NCI-H2196 (cell line): ENCODE results near the gene KRT5.

Experiments used
- DNase-seq: peaks from one replicate; lab custom pipeline; 2025; ENCODE audit not compliant: unreplicated experiment; lab: John Stamatoyannopoulos, UW

The KRT5 gene

DNA sequence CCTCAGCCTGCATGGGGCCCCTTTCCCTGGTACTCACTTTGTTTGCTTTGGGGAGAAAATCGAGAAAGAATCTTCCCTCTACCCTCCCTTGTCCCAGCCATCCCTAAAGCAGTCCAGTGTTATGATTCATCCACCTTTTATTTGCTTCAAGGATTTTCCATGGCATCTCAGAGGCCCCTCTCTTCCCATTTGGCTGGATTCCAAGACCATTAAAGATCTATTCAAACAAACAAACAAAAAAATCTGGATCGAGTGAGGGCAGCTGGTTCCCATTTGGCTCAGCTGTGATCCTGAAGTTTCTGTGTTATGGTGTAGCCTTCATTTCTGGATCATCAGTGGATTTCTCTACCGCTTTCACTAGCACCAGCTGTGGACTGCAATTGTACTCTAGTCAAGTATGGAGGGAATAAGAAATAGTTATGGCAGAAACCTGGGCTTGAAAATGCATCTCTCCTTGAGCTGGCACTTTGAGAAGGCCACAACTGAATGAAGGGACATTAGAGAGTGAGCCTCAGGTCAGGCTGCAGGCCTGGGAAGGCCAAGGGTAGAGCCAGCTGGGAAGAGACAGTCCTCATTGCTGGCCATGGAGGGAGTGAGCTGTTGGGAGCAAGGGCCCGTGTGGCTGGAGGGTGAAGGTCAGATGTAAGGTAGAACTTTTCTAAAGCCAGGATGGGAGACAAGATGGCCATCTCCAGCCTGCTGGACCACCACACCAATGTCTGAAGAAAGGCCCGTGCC, 19.1 kb upstream of the KRT5 start:
- peak; percentile 49 for DNase-seq

DNA sequence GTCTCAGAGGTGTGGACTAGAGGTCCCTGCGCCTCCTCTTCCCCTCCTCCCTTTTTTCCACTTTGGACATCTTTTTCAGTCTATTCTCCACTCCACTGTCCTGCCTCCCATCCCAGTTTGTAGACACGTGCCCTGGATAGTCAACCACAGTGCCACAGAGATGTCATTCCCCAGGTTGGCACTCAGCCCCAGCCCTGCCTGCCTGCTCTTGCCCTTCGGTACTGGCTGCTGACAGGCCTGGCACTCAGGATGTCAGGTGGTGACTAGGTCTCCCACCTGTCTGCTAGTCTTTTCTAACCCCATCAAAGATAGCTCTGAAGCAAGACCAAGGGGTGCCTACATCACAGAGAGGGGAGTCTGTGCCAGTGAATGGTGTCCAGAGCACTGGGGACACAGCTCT, 16.9 kb upstream of the KRT5 start:
- no peak for DNase-seq

DNA sequence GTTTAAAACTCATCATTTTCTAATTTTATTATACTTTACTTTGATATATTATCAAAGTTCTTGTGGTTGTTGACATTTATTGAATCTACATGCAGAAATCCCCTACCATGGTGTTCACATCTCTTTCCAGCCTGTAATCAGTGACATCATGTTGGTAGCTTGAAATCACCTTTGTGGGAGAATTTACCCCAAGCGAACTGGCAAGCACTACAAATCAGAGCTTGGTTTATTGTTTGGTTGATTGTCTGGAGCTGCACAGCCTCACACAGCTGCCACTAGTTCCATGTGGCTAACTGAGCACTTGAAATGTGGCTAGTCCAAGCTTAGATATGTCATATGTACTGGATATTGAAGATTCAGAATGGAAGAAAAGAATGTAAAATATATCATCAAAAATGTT, 15.4 kb upstream of the KRT5 start:
- DNase-seq = no peak

DNA sequence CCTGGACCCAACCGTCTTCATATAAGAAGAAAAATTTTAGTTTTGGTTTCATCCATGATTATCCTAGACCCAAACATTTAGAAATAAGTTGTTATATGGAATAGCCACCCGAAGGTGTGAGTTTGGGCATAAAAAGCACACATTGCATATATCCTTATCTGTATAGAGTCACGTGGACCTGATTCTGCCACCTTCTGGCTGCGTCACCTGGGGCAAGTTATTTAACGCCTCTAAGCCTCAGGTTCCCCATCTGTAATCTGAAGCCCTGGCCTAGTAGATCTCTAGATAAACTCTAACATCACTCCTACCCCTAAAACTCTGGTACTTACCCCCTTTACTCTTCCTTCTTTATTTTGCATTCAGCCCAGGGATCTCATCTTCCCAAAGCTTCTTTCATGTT, 14.3 kb upstream of the KRT5 start:
- peak; percentile 26 for DNase-seq

DNA sequence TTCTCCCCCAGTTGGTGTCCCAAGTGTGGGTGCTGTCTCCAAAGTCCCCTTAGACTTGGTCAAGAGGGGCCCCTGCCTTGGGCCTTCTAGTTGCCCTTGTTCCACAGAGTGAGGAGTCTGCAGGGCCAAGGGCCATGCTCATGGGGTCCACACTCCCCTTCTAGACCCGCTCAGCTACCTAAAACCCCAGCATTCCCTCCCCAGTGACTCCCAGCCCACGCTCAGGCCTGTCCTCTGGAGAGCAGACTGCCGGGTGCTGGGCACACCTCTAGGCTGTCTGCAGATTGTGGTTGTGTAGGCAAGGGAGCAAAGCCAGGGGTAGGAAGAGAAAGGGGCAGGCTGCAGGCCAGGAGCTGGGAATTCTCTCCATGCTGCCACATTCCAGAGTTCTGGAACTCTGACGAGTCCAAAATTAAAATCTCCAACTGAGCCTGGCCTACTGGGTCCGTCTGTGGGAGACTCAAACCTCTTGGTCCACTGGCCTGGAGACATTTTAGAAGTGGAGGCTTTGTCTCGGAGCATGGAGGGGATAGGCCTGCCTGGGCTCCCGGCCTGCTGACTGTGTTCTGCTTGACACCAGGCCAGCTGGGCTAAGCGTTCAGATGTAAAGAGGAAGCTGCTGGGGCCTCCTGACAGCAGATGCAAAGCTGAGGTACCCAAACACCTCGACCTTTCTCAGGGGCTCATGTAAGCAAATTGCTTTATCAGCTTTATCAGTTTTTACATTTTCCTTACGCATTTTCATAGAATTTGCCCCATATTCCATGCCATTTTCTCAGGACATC, 13.7 kb upstream of the KRT5 start:
- DNase-seq = no peak

DNA sequence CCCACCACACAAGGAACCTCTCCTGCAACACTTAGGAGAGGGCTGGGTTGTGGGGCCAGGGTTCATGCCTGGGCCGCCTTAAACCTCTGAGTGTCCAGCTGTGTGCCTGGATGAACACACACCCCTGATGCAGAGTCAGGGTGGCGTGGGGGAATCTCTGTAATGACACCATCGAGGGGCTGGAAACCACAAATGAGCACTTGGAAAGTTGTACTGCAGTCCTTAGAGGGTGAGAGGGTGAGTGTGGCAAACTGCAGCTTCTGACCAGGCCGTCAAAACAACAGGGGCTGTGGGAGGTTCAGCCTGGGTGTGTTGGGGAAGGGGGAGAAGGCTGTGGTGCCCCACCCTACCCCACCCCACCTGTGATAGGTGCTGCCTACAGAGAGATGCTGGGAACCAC, 12.4 kb upstream of the KRT5 start:
- DNase-seq = no peak

DNA sequence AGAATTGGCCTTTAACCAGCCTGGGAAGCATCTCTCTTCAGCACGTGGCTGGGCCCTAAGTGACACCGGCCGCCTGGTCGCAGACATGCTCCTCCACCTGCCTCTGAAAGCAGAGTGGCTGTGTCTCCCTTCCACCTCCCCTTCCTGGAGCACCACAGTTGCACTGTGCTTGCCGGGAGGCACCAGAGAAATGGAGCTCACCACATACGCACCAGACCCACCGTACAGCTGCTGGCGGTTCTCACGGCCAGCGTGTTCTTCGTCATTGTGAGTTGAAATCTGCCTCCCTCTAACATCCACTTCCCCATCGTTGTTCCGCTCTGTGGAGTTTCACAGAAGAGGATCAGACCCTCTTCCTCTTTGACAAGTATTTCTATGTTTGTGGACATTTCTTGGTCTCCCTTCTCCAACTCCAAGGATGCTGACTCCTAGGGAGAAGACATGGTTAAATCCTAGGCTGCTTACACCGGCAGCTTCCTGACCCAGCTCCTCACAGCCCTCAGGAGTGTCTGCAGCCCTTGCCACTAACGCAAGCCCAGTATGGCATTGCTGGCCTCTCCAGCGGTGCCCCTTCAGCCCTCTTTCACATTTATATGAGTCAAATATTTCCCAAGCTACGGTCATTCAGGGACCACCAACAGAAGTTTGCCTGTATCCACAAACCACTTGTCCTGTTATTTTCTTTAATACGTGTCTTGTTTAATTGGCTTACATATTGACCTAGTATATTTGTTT, 11.5 kb upstream of the KRT5 start:
- no peak for DNase-seq

DNA sequence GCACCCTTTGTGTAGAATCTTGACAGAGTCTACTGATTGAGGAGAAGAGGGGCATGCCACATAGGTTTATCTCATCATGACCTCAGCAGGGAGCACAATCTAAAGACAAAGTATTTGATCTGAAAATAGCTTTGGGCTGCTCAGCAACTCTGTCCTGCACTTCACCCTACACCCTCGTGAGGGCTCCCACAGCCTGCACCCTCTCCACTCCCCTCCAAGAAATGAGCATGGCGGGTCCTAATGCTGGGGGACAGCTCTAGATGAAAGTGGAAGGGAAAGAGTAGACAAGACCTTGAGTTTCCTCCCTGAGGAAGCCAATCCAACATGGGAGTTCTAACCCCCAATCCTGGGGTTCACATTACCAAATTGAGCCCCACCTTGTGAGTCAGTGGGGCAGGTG, 10.7 kb upstream of the KRT5 start:
- DNase-seq = no peak

DNA sequence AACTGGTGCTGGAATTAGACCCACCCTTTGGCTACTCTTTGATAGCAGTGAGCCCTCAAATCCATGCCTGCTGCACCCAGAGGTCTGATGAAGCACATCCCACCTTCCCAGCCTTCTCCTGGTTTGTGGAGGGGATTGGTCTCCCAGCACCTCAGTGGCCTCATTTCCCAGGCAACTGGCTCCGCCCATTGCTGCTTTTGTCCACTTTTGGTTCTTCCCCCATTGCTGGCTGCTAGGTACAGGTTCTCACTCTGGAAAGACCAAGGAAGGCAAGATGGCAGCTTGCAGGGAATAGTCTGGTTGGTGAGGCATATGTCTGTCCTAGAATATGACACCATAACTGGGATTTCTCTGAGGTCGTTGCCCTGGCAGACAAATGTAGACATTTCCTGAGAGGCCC, 10.2 kb upstream of the KRT5 start:
- no peak for DNase-seq

DNA sequence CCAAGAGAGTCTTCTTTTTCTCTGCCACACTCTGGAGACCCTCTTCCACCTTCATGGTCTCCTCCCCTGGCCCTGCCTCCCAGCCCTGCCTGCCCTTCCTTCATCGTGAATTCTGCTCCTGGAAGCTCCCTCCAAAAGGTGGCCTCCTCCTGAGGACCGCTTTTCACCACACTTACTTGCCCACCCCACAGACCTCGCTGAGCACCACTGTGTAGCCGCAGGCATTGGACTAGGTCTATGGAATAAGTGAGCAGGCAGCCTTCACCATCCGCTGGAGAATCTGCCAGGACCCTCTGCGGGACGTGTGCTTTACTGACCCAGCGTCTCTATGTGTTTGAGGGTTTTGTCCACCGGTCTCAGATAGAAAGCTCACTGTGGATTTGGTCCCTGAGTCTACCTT, 9.7 kb upstream of the KRT5 start:
- DNase-seq = no peak

DNA sequence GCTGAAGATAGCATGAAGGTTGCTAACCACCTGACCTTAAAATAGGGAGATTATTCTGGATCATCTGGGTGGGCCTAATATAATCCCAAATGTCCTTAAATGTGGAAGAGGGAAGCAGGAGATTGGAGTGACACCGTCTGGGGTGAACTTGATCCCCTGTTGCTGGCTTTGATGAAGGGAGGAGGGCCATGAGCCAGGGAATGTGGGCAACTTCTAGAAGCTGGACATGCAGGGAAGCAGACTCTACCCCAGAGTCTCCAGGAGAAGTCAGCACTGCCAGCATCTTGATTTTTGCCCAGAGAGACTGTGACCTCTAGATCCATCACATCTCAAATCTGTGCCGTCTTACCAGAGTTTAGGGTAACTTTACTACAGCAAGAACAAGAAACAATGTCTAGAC, 9.2 kb upstream of the KRT5 start:
- DNase-seq = no peak

DNA sequence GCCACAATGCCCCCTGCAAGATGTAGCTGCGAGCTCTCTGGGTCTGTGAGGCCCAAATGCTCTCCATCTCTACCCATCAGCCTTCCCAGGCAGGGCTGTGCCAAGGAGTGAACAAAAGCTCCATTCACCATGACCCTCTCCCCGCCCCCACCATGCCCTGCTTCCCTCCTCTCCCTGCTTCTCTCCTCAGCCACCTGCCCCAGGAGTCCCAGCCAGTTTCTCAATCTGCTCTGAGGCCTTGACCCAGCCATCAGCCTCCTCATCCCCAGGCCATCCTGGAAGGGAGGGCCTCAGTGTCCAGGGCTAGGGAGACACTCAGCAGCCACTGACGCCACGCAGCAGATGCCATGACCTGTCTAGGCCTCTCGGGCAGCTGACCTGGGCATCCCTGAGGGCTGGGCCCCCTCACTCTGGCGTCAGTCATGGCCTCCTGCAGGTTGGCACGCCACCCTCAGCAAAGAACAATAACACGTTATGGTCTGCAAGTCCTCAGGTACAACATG, 8.5 kb upstream of the KRT5 start:
- peak; percentile 55 for DNase-seq

DNA sequence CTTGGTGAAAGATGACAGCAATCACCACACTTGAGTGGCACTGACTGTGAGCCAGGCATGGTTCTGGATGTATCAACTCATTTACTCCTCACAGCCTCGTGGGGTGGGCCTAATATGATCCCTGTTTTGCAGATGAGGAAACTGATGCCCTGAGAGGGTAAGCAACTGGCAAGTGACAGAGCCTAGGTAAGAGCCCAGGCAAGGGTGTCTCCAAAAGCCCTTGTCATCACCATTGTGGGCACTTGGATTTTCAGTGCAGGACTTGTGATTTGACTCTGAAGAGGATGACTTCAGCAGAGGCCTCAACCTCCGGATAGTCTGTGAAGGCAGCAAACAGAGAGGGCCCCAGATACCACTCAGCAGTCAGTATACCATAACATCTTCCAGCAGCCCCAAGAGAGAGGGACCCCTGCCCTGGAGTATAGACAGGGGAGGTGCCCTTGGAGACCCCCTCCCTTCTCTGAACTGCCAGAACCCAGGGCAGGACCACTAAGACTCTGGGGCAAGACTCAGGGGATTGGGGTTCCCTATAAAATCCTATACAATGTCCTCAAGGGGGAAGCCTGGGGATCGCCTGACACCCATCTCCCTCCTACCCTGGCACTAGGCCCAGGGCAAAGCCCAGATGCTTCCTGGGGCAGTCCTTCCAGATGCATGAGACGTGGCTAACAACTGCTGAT, 7.1 kb upstream of the KRT5 start:
- no peak for DNase-seq

DNA sequence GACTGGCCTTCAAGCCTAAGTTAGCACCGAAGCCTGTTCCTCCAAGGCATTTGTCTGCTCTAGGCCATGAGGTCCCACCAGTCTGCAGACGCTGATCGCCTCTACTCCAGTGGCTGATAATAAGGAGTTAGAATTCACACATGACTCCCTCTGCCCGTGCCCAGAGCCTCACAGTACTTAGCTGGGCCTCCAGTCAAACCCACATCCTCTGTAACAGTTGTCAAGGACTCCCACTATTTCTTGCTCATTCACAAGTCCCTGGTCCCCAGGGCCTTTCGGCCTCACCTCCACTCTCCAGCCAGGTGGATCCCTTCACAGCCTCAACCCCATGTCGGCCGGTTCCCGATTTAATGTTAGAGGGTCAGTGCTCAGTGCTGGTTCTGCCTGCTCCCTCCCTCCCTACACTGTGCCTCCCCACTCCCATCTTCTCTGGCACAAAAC, 6.3 kb upstream of the KRT5 start:
- DNase-seq = no peak

DNA sequence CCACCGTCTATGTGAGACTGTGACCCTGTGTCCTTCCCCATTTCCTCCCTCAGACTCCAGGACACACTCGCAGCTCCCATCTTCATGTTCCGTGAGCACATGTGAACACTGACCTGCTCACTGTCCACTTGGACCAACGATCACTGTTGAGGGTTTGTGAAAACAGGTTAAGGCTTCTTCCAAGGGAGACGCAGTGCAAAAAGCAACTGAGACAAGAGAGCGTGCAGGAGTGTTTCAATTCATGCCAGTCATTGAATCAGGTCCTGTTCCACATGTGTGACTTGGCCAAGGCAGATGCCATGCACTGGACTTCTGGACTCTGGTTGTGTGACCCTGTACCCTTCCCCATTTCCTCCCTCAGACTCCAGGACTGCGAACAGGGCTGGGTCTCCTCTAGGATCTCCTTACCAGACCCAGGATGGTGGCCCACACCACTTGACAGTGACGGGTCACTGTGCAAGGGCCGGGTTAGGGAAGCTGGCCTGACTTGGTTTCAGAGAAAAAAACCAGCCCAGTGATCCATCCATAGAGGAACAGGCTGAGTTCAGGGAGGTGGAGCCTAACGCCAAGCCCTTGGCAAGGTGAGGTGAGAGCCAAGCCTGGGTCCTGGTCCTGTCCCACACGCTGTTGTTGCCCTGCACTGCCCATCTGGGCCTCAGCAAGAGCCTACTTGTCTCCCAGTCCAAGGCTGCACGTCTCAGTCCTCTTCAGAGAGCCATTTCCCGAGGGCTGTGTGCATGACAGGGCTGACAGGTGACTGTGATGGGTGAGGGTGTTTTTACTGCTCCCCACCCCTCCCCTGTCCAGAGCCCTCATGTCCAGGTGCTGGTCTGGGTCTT, 5.7 kb upstream of the KRT5 start:
- DNase-seq = no peak

DNA sequence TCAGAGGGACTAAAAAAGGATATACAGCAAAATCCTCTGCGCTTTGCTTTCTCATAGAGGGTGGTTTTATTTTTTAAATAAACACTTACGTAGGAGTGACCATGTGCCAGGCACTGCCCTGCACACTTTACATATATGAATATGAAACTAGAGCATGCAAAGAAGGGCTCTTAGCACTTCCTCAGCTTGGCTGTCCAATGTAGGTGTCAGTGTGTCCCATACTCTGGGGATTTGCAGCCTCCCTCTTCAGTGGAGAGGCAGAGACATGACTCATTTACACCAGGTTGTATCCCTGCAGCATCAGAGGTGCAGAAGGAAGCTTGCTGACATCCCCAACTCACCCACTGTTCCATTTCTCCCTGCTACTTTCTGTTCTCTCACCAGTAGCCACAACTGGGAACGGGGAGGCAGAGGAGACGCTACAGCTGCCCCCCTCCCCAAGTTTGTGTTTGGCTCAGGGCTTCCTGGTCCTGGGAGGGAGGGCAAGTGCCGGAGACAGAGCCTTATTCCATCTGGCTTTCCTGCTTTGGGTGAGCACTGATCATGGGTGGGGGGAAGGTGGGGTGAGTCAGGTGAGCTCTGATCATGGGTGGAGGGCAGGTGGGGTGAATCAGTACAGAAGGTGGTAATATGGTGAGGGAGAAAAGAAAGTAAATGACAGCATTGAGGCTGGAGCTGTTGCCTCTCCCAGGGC, 4.9 kb upstream of the KRT5 start:
- DNase-seq = no peak

DNA sequence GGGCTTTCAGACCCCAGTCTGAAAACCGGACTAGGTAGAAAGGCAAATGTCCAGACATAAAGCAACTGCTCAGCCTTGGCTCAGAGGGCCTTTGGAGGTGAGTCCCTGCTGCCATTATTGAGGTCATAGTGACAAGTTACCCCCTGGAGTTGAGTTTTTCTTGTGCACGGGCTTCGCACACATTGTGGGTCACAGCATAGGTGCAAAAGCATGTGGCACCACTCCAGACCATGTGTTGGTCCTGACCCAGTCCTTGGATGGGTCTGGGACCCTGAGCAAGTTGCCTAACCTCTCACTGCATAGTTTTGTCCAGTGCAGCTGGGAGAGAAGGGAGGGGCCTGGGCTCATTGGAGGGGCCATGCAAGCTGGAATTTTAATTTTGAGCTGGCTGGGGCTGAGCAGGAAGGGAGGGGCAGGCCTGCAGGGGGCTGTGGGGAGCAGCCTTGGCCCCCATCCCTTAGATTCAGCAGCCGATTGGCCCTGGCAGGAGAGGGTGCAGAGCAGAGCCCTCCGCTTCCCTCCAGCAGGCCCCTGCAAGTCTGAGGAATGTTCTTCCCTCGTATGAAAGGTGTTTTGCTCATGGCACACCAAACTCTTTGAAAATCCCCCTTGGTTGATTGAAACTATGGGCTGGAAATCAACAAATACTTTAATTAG, 4.2 kb upstream of the KRT5 start:
- DNase-seq = no peak

DNA sequence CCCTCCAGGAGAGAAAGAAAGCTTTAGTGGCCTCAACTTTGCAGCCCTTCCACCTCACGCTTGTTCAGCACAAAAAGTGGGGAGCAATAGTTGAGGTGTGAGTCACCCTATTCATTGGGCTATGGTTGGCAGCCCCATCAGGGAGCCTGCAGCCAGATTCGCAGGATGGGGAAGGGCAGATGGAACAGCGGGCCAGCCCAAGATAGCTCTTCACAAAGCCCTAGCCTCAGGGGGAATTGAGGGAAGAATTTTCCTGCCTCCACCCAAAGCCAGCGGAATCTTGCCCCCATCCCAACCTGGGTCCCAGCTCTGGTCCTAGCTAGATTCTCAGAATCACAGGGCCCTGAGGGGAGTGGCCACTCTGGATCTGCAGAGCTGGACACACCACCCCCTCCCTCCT, 3.6 kb upstream of the KRT5 start:
- DNase-seq = no peak

DNA sequence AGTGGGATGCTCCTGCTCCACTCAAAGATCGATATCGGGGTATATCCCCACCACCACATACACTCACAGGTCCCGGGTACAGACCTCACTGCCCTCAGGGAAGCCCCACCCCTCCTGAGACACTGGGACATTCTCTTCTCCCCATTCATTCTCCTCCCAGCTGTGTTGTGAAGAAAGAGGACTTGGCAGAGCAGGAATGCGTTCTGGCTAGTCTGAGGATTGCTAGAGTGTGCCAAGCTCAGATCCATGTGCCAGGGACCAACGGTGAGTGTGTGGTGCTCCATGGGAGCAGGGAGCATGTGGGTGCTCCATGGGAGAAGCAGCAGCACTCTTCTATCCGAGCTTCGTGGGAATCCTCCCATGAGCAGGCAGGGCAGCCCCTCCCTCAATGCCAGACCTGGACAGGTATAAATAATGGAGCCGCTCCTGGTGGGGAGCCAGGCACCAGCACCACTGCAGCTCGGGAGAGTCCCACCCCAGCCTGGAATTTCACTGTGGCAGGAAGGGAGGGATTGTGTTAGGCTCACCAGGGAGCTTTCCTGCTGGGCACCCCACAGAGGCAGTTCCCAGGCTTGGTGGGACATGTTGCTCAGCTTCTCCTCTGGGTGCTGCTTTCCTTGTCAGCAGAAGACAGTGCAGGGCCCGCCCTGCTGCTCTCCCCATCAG, 2.3 kb upstream of the KRT5 start:
- no peak for DNase-seq
